HEK293 (cell line): Measurements from ENCODE around the gene AUH.
A peak's percentile ranks its signal among the peaks of the same experiment; 100 is the strongest.

Experiments used
- CTCF ChIA-PET: fragments of 350-600 bp; formaldehyde crosslinking; extraction: SDS; loops from one replicate; lab custom pipeline; 2021; ENCODE audit warnings: antibody characterized with exemption; lab: Yijun Ruan, JAX
- POLR2A ChIA-PET: fragments of 300-600 bp; formaldehyde crosslinking; extraction: SDS; loops from one replicate; lab custom pipeline; 2020; ENCODE audit warnings: antibody characterized with exemption, inconsistent platforms; lab: Yijun Ruan, JAX
- H3K27ac ChIP-seq: fragments of 200-500 bp; sonication (Bioruptor generic); 2 replicates; pipeline ENCODE4 v1.5.1; 2014; ENCODE audit warnings: low read depth, low read length, control low read depth, inconsistent platforms; ENCODE audit errors: extremely low read depth
- H3K36me3 ChIP-seq, 2 experiments: fragments of 200-500 bp in 1 of 2; sonication (Bioruptor generic) in 1 of 2; 1 replicate in 1 of 2; 2 replicates in 1 of 2; pipeline ENCODE4 v1.5.1; 2014 to 2017; ENCODE audit warnings: inconsistent platforms in 2 of 2, low read length in 2 of 2; ENCODE audit not compliant: control insufficient read depth in 2 of 2, insufficient read depth in 1 of 2
- H3K4me1 ChIP-seq: fragments of 200-500 bp; sonication (Bioruptor generic); 2 replicates; pipeline ENCODE4 v1.5.1; 2014; ENCODE audit warnings: mild to moderate bottlenecking, low read length, inconsistent platforms; ENCODE audit not compliant: control insufficient read depth, insufficient read depth
- H3K4me3 ChIP-seq: 2 replicates; pipeline ENCODE4 v1.5.1; 2011; ENCODE audit warnings: low read depth, mild to moderate bottlenecking, control low read depth, low read length, moderate library complexity
- H3K9me3 ChIP-seq: fragments of 200-500 bp; sonication (Bioruptor generic); 2 replicates; pipeline ENCODE4 v1.5.1; 2014; ENCODE audit warnings: low read depth, low read length, inconsistent platforms; ENCODE audit not compliant: control insufficient read depth, insufficient read depth
- EGR2 ChIP-seq: fragments of 450-650 bp; formaldehyde crosslinking; IDR thresholded peaks from 2 replicates; pipeline ENCODE4 v1.5.1; 2016; ENCODE audit warnings: low read depth, missing biosample characterization, missing genetic modification characterization
- FEZF1 ChIP-seq: fragments of 450-650 bp; formaldehyde crosslinking; IDR thresholded peaks from 2 replicates; pipeline ENCODE4 v1.5.1; 2016; ENCODE audit warnings: missing biosample characterization, missing genetic modification characterization
- GLIS2 ChIP-seq: fragments of 450-650 bp; formaldehyde crosslinking; IDR thresholded peaks from 2 replicates; pipeline ENCODE4 v1.5.1; 2016; ENCODE audit warnings: missing biosample characterization, missing genetic modification characterization
- KLF10 ChIP-seq: fragments of 450-650 bp; IDR thresholded peaks from 2 replicates; pipeline ENCODE4 v1.5.1; 2018; ENCODE audit warnings: missing biosample characterization, mild to moderate bottlenecking, missing genetic modification characterization
- KLF9 ChIP-seq: fragments of 450-650 bp; formaldehyde crosslinking; IDR thresholded peaks from 2 replicates; pipeline ENCODE4 v1.5.1; 2016; ENCODE audit warnings: missing biosample characterization, missing genetic modification characterization, low read depth
- MZF1 ChIP-seq: fragments of 450-650 bp; formaldehyde crosslinking; IDR thresholded peaks from 2 replicates; pipeline ENCODE4 v1.5.1; 2017; ENCODE audit warnings: missing biosample characterization, missing genetic modification characterization, borderline replicate concordance
- PRDM6 ChIP-seq: fragments of 450-650 bp; formaldehyde crosslinking; IDR thresholded peaks from 2 replicates; pipeline ENCODE4 v1.5.1; 2017; ENCODE audit warnings: missing biosample characterization, missing genetic modification characterization
- TSHZ1 ChIP-seq: fragments of 450-650 bp; formaldehyde crosslinking; IDR thresholded peaks from 2 replicates; pipeline ENCODE4 v1.5.1; 2016; ENCODE audit warnings: missing biosample characterization, missing genetic modification characterization, borderline replicate concordance
- ZBTB10 ChIP-seq: fragments of 450-650 bp; formaldehyde crosslinking; IDR thresholded peaks from 2 replicates; pipeline ENCODE4 v1.5.1; 2016; ENCODE audit warnings: missing biosample characterization, missing genetic modification characterization
- ZNF155 ChIP-seq: fragments of 450-650 bp; formaldehyde crosslinking; IDR thresholded peaks from 2 replicates; pipeline ENCODE4 v1.5.1; 2016; ENCODE audit warnings: missing biosample characterization, missing genetic modification characterization
- ZNF37A ChIP-seq: fragments of 450-650 bp; IDR thresholded peaks from 2 replicates; pipeline ENCODE4 v1.5.1; 2018; ENCODE audit warnings: missing biosample characterization, missing genetic modification characterization
- ZNF391 ChIP-seq: fragments of 450-650 bp; formaldehyde crosslinking; IDR thresholded peaks from 2 replicates; pipeline ENCODE4 v1.5.1; 2016; ENCODE audit warnings: low read depth, missing biosample characterization, missing genetic modification characterization, borderline replicate concordance
- ZNF488 ChIP-seq: fragments of 450-650 bp; formaldehyde crosslinking; IDR thresholded peaks from 2 replicates; pipeline ENCODE4 v1.5.1; 2016; ENCODE audit warnings: missing biosample characterization, missing genetic modification characterization
- ZNF514 ChIP-seq: fragments of 450-650 bp; formaldehyde crosslinking; IDR thresholded peaks from 2 replicates; pipeline ENCODE4 v1.5.1; 2016; ENCODE audit warnings: missing biosample characterization, missing genetic modification characterization
- ZNF658 ChIP-seq: fragments of 450-650 bp; formaldehyde crosslinking; IDR thresholded peaks from 2 replicates; pipeline ENCODE4; 2016; ENCODE audit warnings: missing biosample characterization, missing genetic modification characterization
- ZNF707 ChIP-seq: fragments of 450-650 bp; formaldehyde crosslinking; IDR thresholded peaks from 2 replicates; pipeline ENCODE4 v1.5.1; 2016; ENCODE audit warnings: missing biosample characterization, missing genetic modification characterization
- ZSCAN4 ChIP-seq: fragments of 450-650 bp; formaldehyde crosslinking; IDR thresholded peaks from 2 replicates; pipeline ENCODE4 v1.5.1; 2017; ENCODE audit warnings: missing biosample characterization, missing genetic modification characterization
- ZXDB ChIP-seq: fragments of 450-650 bp; formaldehyde crosslinking; IDR thresholded peaks from 2 replicates; pipeline ENCODE4 v1.5.1; 2016; ENCODE audit warnings: missing biosample characterization, missing genetic modification characterization

Gene AUH

GRCh38 chr9:91256235-91256634 lies 105.5 kb downstream of the AUH start:
- TF ChIP-seq GLIS2 (tag by site-specific recombination) (no peak), ZNF488 (no peak), KLF9 (tag by site-specific recombination) (no peak), KLF10 (tag by site-specific recombination) (no peak), ZNF707 (no peak), ZNF391 (no peak), ZSCAN4 (tag by site-specific recombination) (no peak), ZXDB (no peak), ZNF514 (tag by site-specific recombination) (no peak), ZNF658 (no peak), TSHZ1 (no peak), ZBTB10 (tag by site-specific recombination) (no peak), FEZF1 (tag by site-specific recombination) (no peak), MZF1 (tag by site-specific recombination) (no peak), ZNF37A (tag by site-specific recombination) (no peak), EGR2 (tag by site-specific recombination) (no peak)
- 0 out of 2 replicates have a peak, but pooled peaks cover 4% of the 10 kb centered on the region for H3K4me1 ChIP-seq
- ChIA-PET POLR2A (interaction anchor here (0.5 kb wide), 1 partner anchor 166 kb away, joined by 4 read pairs; no protein-coding TSS in a partner anchor), CTCF (interaction anchor here (0.6 kb wide), 1 partner anchor 599 kb away, joined by 3 read pairs; no protein-coding TSS in a partner anchor)
- no peaks in the 10 kb centered on the region for H3K36me3 ChIP-seq
- no peak overlapping the region for H3K4me3 ChIP-seq
- H3K9me3 ChIP-seq, result no peaks in the 10 kb centered on the region
- no peak overlapping the region for H3K27ac ChIP-seq

GRCh38 chr9:91255327-91255726 lies 106.4 kb downstream of the AUH start:
- POLR2A ChIA-PET, result no interaction called here
- CTCF ChIA-PET, result no interaction called here
- H3K9me3 ChIP-seq, result no peaks in the 10 kb centered on the region
- H3K27ac ChIP-seq, result no peak overlapping the region
- 0 out of 2 replicates have a peak, but pooled peaks cover 4% of the 10 kb centered on the region for H3K4me1 ChIP-seq
- no peak overlapping the region for H3K4me3 ChIP-seq
- TF ChIP-seq ZNF155 (tag by site-specific recombination) (no peak), PRDM6 (tag by site-specific recombination) (peak; percentile 70)
- H3K36me3 ChIP-seq, result no peaks in the 10 kb centered on the region
